ENCODE measurements around the gene TOP1. TPM values are rescaled to one million over a fixed set of nuclear protein-coding genes. Genes with fewer than 3 reads are reported as not detected.

The TOP1 gene
- total and polyA plus RNA-seq, 5 donors from 2014 or later, result 9.2 to 50.0 (median 9.7) TPM

DNA sequence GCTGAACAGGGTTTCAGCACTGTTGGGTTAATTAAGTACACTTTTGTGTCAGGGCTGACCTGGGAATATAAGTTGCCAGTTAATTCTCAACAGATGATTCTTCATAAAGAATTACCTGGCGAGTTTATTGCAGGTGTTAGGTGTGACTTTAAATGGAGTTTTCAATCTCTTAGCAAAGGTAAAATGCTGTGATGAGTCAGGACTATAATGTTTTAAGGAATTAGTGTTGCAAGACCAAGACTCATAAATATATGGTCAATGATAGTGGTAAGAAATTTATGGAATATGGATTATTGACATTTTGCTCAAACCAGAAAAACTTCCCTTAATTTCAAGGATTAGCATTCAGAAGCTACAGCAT is 58.7 kb downstream of the TOP1 start:
- H3K4me3 Mint-ChIP-seq, result no peak overlapping the region
- DNase-seq (no peak), ATAC-seq (ENCODE audit: low read depth in 2 of 2) (no peak)
- Histone ChIP-seq H3K4me1 (ENCODE audit: control insufficient read depth, insufficient read depth, low read length, poor library complexity, severe bottlenecking) (no peaks in the 10 kb centered on the region), H3K27ac (ENCODE audit: insufficient read depth, low read length, poor library complexity, severe bottlenecking) (no peak overlapping the region), H3K27me3 (ENCODE audit: control insufficient read depth, insufficient read depth, low read length) (no peaks in the 10 kb centered on the region), H3K36me3 (ENCODE audit: control insufficient read depth, insufficient read depth, low read length) (peaks cover 55% of the 10 kb centered on the region), H3K9me3 (ENCODE audit: control insufficient read depth in 2 of 2, low read length in 2 of 2) (no peaks in the 10 kb centered on the region), H3K4me3 (ENCODE audit: low read depth, low read length) (no peak overlapping the region)
- H3K4me1 Mint-ChIP-seq, result peaks cover 5 to 22% (median 12%) of the 10 kb centered on the region in 4 donors
- H3K27ac Mint-ChIP-seq, result peak overlapping the region in 1 of 3 donors; percentile 77
- H3K36me3 Mint-ChIP-seq, result peaks cover 47% of the 10 kb centered on the region
- no peaks in the 10 kb centered on the region for H3K9me3 Mint-ChIP-seq
- no peaks in the 10 kb centered on the region for H3K27me3 Mint-ChIP-seq

DNA sequence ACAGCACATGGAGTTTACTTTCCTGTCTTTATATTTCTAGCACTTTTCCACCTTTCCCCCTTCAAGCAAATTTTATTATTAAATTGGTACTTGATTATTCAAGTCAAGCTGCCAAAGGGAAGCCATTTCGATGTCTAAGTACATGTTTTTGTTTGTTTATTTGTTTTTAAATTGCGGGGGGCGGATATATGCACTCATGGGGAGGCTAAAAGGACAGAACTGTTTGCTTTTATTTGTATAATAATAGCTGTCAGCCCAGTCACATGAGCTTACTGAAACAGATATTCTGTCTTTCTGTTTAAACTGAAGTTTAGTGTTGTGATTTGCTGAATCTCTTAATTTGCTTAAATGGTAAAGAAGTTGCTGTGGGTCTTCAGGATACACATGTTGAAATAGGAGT is 59.2 kb downstream of the TOP1 start:
- H3K27ac ChIP-seq (ENCODE audit: insufficient read depth, low read length, poor library complexity, severe bottlenecking), result no peak overlapping the region
- Mint-ChIP-seq H3K4me1 (peaks cover 5 to 20% (median 11%) of the 10 kb centered on the region in 4 donors), H3K27ac (no peak overlapping the region), H3K36me3 (peaks cover 46% of the 10 kb centered on the region), H3K4me3 (no peak overlapping the region), H3K9me3 (no peaks in the 10 kb centered on the region), H3K27me3 (no peaks in the 10 kb centered on the region)
- no peak overlapping the region for H3K4me3 ChIP-seq (ENCODE audit: low read depth, low read length)
- no peaks in the 10 kb centered on the region for H3K4me1 ChIP-seq (ENCODE audit: control insufficient read depth, insufficient read depth, low read length, poor library complexity, severe bottlenecking)
- no peak for ATAC-seq (ENCODE audit: low read depth in 2 of 2)
- no peaks in the 10 kb centered on the region for H3K9me3 ChIP-seq (ENCODE audit: control insufficient read depth in 2 of 2, low read length in 2 of 2)
- DNase-seq, result no peak
- H3K27me3 ChIP-seq (ENCODE audit: control insufficient read depth, insufficient read depth, low read length), result no peaks in the 10 kb centered on the region
- H3K36me3 ChIP-seq (ENCODE audit: control insufficient read depth, insufficient read depth, low read length), result peaks cover 56% of the 10 kb centered on the region

DNA sequence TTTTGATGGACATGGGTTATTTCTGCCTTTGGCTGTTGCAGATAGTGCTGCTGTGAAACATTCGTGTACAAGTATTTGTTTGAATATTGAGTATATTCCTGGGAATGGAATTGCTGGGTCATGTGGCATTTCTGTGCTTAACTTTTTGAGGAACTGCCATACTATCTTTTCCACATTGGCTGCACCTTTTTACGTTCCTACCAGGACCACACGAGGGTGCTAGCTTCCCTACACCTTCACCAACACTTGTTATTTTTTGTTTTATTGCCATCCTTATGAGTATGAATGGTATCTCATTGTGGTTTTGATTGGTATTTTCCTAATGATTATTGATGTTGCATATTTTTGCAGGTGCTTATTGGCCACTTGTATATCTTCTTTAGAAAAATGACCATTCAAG is 60.9 kb downstream of the TOP1 start:
- Histone ChIP-seq H3K27ac (ENCODE audit: insufficient read depth, low read length, poor library complexity, severe bottlenecking) (no peak overlapping the region), H3K36me3 (ENCODE audit: control insufficient read depth, insufficient read depth, low read length) (peaks cover 64% of the 10 kb centered on the region), H3K27me3 (ENCODE audit: control insufficient read depth, insufficient read depth, low read length) (no peaks in the 10 kb centered on the region), H3K9me3 (ENCODE audit: control insufficient read depth in 2 of 2, low read length in 2 of 2) (no peaks in the 10 kb centered on the region), H3K4me1 (ENCODE audit: control insufficient read depth, insufficient read depth, low read length, poor library complexity, severe bottlenecking) (no peaks in the 10 kb centered on the region), H3K4me3 (ENCODE audit: low read depth, low read length) (no peak overlapping the region)
- Mint-ChIP-seq H3K27me3 (no peaks in the 10 kb centered on the region), H3K27ac (no peak overlapping the region), H3K9me3 (peaks cover 0 to 2% (median 0%) of the 10 kb centered on the region in 7 donors), H3K36me3 (peaks cover 39% of the 10 kb centered on the region), H3K4me1 (peaks cover 5 to 14% (median 9%) of the 10 kb centered on the region in 4 donors), H3K4me3 (no peak overlapping the region)
- no peak for ATAC-seq (ENCODE audit: low read depth in 2 of 2)
- no peak for DNase-seq

DNA sequence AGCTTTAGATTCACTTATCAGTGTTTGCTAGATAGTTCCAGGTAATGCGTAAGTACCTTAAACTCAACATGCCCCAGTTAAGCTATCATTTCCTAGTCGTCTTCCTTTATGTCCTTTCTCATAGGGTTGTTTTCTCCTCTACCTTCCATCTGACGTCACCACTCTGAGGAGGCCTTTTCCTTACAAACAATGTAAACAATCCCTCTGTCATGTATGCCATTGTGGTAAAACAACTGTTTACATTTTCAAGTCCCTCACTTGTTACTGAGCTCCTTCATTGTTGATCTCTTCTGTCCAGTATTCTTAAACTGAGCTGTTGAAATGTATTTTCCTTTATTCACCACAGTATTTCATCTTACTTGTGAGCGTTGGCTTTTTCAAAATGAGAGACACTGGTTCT is 63.3 kb downstream of the TOP1 start:
- peaks cover 8 to 12% (median 9%) of the 10 kb centered on the region in 4 donors for H3K4me1 Mint-ChIP-seq
- H3K4me3 ChIP-seq (ENCODE audit: low read depth, low read length), result no peak overlapping the region
- H3K27me3 Mint-ChIP-seq, result no peaks in the 10 kb centered on the region
- ATAC-seq (ENCODE audit: low read depth in 2 of 2), result no peak
- no peak overlapping the region for H3K4me3 Mint-ChIP-seq
- peaks cover 60% of the 10 kb centered on the region for H3K36me3 ChIP-seq (ENCODE audit: control insufficient read depth, insufficient read depth, low read length)
- no peaks in the 10 kb centered on the region for H3K4me1 ChIP-seq (ENCODE audit: control insufficient read depth, insufficient read depth, low read length, poor library complexity, severe bottlenecking)
- H3K9me3 ChIP-seq (ENCODE audit: control insufficient read depth in 2 of 2, low read length in 2 of 2), result no peaks in the 10 kb centered on the region
- peaks cover 0 to 2% (median 0%) of the 10 kb centered on the region in 7 donors for H3K9me3 Mint-ChIP-seq
- DNase-seq, result no peak
- H3K27me3 ChIP-seq (ENCODE audit: control insufficient read depth, insufficient read depth, low read length), result no peaks in the 10 kb centered on the region
- peak overlapping the region in 1 of 3 donors; percentile 44 for H3K27ac Mint-ChIP-seq
- no peak overlapping the region for H3K27ac ChIP-seq (ENCODE audit: insufficient read depth, low read length, poor library complexity, severe bottlenecking)
- peaks cover 37% of the 10 kb centered on the region for H3K36me3 Mint-ChIP-seq

DNA sequence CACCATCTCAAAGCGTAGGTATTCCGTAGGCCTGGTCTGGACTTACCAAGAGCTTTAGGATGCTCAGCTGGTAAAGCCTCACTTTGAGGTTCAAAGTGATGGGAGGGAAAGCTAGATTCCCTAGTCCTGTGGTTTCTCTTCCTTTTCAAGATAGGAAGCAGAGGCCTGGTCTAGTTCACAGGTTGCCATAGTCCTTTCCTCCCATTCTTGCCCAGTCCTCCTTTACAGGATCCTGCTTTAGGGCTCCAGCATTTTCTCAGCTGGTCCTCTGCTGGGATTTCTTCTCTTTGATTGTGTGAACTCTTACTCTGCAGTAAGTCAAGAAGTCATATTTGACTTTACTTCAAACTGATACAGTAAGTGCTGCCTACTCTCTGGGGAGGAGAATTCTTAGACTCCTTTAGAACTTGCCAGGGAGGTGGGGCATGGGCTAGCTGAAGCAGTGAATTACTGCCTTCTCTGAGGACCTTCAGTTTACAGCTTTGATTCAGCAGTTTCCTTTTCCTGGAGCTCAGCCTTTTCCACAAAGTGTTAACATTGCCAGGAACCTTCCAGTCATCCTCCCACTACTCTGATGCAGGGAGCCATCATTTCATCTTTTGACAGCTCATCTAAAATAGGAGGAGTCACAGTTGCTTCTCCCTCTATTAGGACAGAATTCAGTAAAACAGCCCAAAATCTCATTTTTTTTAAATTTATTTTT is 65.9 kb downstream of the TOP1 start:
- Mint-ChIP-seq H3K27ac (peak overlapping the region in 1 of 3 donors; percentile 44), H3K27me3 (no peaks in the 10 kb centered on the region), H3K4me1 (peaks cover 12 to 20% (median 14%) of the 10 kb centered on the region in 4 donors), H3K36me3 (peaks cover 39% of the 10 kb centered on the region), H3K9me3 (peaks cover 0 to 2% (median 0%) of the 10 kb centered on the region in 7 donors), H3K4me3 (no peak overlapping the region)
- H3K4me3 ChIP-seq (ENCODE audit: low read depth, low read length), result no peak overlapping the region
- peaks cover 3% of the 10 kb centered on the region for H3K4me1 ChIP-seq (ENCODE audit: control insufficient read depth, insufficient read depth, low read length, poor library complexity, severe bottlenecking)
- peaks cover 65% of the 10 kb centered on the region for H3K36me3 ChIP-seq (ENCODE audit: control insufficient read depth, insufficient read depth, low read length)
- H3K27ac ChIP-seq (ENCODE audit: insufficient read depth, low read length, poor library complexity, severe bottlenecking), result no peak overlapping the region
- no peak for DNase-seq
- ATAC-seq (ENCODE audit: low read depth in 2 of 2), result no peak
- no peaks in the 10 kb centered on the region for H3K27me3 ChIP-seq (ENCODE audit: control insufficient read depth, insufficient read depth, low read length)
- H3K9me3 ChIP-seq (ENCODE audit: control insufficient read depth in 2 of 2, low read length in 2 of 2), result no peaks in the 10 kb centered on the region

DNA sequence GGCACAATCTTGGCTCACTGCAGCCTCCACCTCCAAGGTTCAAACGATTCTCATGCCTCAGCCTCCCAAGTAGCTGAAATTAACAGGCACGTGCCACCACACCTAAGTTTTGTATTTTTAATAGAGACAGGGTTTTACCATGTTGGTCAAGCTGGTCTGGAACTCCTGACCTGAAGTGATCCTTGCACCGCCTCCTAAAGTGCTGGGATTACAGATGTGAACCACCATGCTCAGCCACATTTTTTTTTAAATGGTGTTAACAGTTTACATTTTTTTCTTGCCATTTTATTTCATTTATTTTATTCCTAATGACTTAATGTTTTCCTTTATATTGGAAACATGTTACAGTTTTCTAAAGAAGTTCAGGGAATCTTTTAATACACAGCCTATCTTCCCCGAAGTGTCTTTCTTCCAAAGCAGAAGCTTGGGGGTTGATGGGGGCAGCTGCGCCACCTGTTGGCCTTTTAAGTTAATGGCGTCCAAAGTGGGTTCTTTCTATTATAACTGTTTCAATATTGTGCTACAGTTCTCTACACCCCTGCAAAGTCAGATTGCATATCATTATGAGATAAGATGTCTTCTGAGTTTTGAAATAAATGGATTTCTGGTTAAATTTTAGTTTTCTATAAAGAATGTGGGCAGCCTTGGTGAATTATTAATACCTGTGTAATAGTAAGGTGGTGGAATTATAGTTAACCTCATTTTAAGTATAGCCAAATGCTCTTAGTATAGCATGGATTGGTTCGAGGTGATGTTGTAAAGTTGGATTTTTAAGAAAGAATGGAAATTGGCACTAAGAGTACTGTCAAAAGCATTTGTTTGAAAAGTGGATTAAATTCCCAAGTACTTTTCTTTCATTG is 66.7 kb downstream of the TOP1 start:
- peak; percentile 52 to 67 for ATAC-seq (ENCODE audit: low read depth in 2 of 2)
- Mint-ChIP-seq H3K27me3 (no peaks in the 10 kb centered on the region), H3K4me1 (peaks cover 15 to 24% (median 19%) of the 10 kb centered on the region in 4 donors), H3K4me3 (no peak overlapping the region), H3K27ac (peak overlapping the region in 2 of 3 donors; percentile 31 to 66), H3K36me3 (peaks cover 47% of the 10 kb centered on the region), H3K9me3 (peaks cover 0 to 2% (median 0%) of the 10 kb centered on the region in 7 donors)
- peaks cover 72% of the 10 kb centered on the region for H3K36me3 ChIP-seq (ENCODE audit: control insufficient read depth, insufficient read depth, low read length)
- H3K4me1 ChIP-seq (ENCODE audit: control insufficient read depth, insufficient read depth, low read length, poor library complexity, severe bottlenecking), result peaks cover 3% of the 10 kb centered on the region
- H3K27ac ChIP-seq (ENCODE audit: insufficient read depth, low read length, poor library complexity, severe bottlenecking), result no peak overlapping the region
- DNase-seq, result peak; percentile 30 to 72 (median 59)
- H3K27me3 ChIP-seq (ENCODE audit: control insufficient read depth, insufficient read depth, low read length), result no peaks in the 10 kb centered on the region
- H3K9me3 ChIP-seq (ENCODE audit: control insufficient read depth in 2 of 2, low read length in 2 of 2), result no peaks in the 10 kb centered on the region
- H3K4me3 ChIP-seq (ENCODE audit: low read depth, low read length), result no peak overlapping the region

DNA sequence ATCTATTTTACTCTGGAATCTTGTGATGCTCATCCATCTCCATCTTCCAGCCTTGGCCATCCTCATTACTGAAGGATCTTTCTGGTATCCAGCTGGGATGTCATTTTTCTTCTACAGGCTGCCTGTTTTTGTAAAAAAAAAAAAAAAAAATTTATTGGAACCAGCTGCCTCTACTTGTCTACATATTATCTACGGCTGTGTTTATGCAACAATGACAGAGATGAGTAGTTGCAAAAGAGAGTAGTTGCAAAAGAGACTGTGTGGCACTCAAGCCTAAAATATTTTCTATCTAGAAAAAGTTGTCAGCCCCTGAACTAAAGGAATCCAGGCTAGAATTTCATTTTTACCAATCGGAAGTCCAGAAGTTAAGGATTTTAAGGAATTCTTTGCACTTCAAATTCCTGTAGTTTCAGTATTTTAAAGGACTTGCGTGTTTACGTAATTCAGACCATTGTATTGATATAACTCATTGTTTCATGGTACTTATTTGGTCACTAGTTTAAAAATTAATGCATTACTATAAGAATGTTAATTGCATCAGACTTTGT is 70.2 kb downstream of the TOP1 start:
- H3K4me3 Mint-ChIP-seq, result no peak overlapping the region
- H3K9me3 Mint-ChIP-seq, result no peaks in the 10 kb centered on the region

More for the DNA sequence above, 70.2 kb downstream of the TOP1 start:
- Histone ChIP-seq H3K4me1 (ENCODE audit: control insufficient read depth, insufficient read depth, low read length, poor library complexity, severe bottlenecking) (peaks cover 3% of the 10 kb centered on the region), H3K4me3 (ENCODE audit: low read depth, low read length) (no peak overlapping the region), H3K27ac (ENCODE audit: insufficient read depth, low read length, poor library complexity, severe bottlenecking) (no peak overlapping the region), H3K9me3 (ENCODE audit: control insufficient read depth in 2 of 2, low read length in 2 of 2) (no peaks in the 10 kb centered on the region), H3K27me3 (ENCODE audit: control insufficient read depth, insufficient read depth, low read length) (no peaks in the 10 kb centered on the region), H3K36me3 (ENCODE audit: control insufficient read depth, insufficient read depth, low read length) (peaks cover 76% of the 10 kb centered on the region)
- peaks cover 18 to 26% (median 22%) of the 10 kb centered on the region in 4 donors for H3K4me1 Mint-ChIP-seq
- DNase-seq, result no peak
- ATAC-seq (ENCODE audit: low read depth in 2 of 2), result no peak
- no peaks in the 10 kb centered on the region for H3K27me3 Mint-ChIP-seq
- peak overlapping the region in 1 of 3 donors; percentile 89 for H3K27ac Mint-ChIP-seq
- H3K36me3 Mint-ChIP-seq, result peaks cover 51% of the 10 kb centered on the region

All from CD4-positive, CD25-positive, alpha-beta regulatory T cell (primary cell).